CD14-positive monocyte (primary cell): ENCODE measurements around the gene VDAC2. TPM values are rescaled to one million over a fixed set of nuclear protein-coding genes. Genes with fewer than 3 reads are reported as not detected.

ENCODE experiments used
- DNase-seq, 3 donors: peaks; one replicate each; pipeline ENCODE4 v3.0.0-alpha.2; 2011 to 2022
- H2AFZ ChIP-seq: 2 replicates; pipeline ENCODE4 v1.6.0; 2012; ENCODE audit warnings: mild to moderate bottlenecking, low read depth, low read length, inconsistent platforms; ENCODE audit not compliant: insufficient read depth, poor library complexity, severe bottlenecking
- H3K27ac ChIP-seq, 2 donors: 1 replicate in 1 of 2; 2 replicates in 1 of 2; pipeline ENCODE4 v1.5.1; 2012 to 2013; ENCODE audit warnings: low read length in 2 of 2, control low read depth in 1 of 2, inconsistent platforms in 1 of 2, low read depth in 1 of 2, mild to moderate bottlenecking in 1 of 2
- H3K27me3 ChIP-seq, 2 donors: one replicate each; pipeline versions ENCODE4 v1.6.0 to v1.6.1; 2011 to 2013; ENCODE audit warnings: low read length in 2 of 2; ENCODE audit not compliant: control insufficient read depth in 2 of 2, insufficient read depth in 2 of 2
- H3K36me3 ChIP-seq, 2 donors: replicated peaks in 1 of 2; 1 replicate in 1 of 2; 2 replicates in 1 of 2; pipeline versions ENCODE4 v1.5.1 to v1.6.1; 2012 to 2013; ENCODE audit warnings: low read length in 2 of 2, control low read depth in 1 of 2, inconsistent platforms in 1 of 2, mild to moderate bottlenecking in 1 of 2; ENCODE audit not compliant: insufficient read depth in 2 of 2, control insufficient read depth in 1 of 2
- H3K4me1 ChIP-seq, 2 donors: 1 replicate in 1 of 2; 2 replicates in 1 of 2; pipeline versions ENCODE4 v1.5.1 to v1.6.1; 2012 to 2013; ENCODE audit warnings: low read length in 2 of 2, control low read depth in 1 of 2, inconsistent platforms in 1 of 2, mild to moderate bottlenecking in 1 of 2, moderate library complexity in 1 of 2; ENCODE audit not compliant: insufficient read depth in 2 of 2, control insufficient read depth in 1 of 2
- H3K4me2 ChIP-seq: replicated peaks from 2 replicates; pipeline ENCODE3; 2012; ENCODE audit warnings: low read length, moderate library complexity, mild to moderate bottlenecking; ENCODE audit not compliant: poor library complexity, severe bottlenecking; ENCODE audit errors: extremely low read depth
- H3K4me3 ChIP-seq, 3 experiments: fragments of 200-600 bp in 1 of 3; sonication (generic) in 1 of 3; replicated peaks in 1 of 3; 1 replicate in 2 of 3; 2 replicates in 1 of 3; pipeline ENCODE4 v1.5.1; 2011 to 2013; ENCODE audit warnings: low read length in 3 of 3, mild to moderate bottlenecking in 3 of 3, control low read depth in 2 of 3, low read depth in 2 of 3, inconsistent platforms in 1 of 3, moderate library complexity in 1 of 3
- H3K79me2 ChIP-seq: 2 replicates; pipeline ENCODE4 v1.6.0; 2012; ENCODE audit warnings: mild to moderate bottlenecking, control low read depth, inconsistent platforms, low read length, moderate library complexity; ENCODE audit not compliant: insufficient read depth
- H3K9ac ChIP-seq: 2 replicates; pipeline ENCODE4 v1.6.0; 2017; ENCODE audit warnings: low read length, mild to moderate bottlenecking; ENCODE audit not compliant: insufficient read depth, poor library complexity, severe bottlenecking
- H3K9me3 ChIP-seq, 2 donors: replicated peaks in 1 of 2; 1 replicate in 1 of 2; 2 replicates in 1 of 2; pipeline versions ENCODE4 v1.5.1 to v1.6.1; 2012 to 2013; ENCODE audit warnings: low read length in 2 of 2, control low read depth in 1 of 2; ENCODE audit not compliant: control insufficient read depth in 1 of 2, insufficient read depth in 1 of 2
- H4K20me1 ChIP-seq: 2 replicates; pipeline ENCODE4 v1.6.0; 2012; ENCODE audit warnings: mild to moderate bottlenecking, low read length, control low read depth, moderate library complexity; ENCODE audit not compliant: insufficient read depth
- H3K27ac Mint-ChIP-seq, 7 donors: one replicate each; pipeline ENCODE4 v1.8.0; 2020; ENCODE audit warnings: mild to moderate bottlenecking in 7 of 7, mixed read lengths in 7 of 7, moderate library complexity in 6 of 7, inconsistent platforms in 2 of 7
- H3K27me3 Mint-ChIP-seq, 3 donors: one replicate each; pipeline ENCODE4 v1.8.0; 2021 to 2022; ENCODE audit warnings: low read depth in 3 of 3, mild to moderate bottlenecking in 3 of 3, mixed read lengths in 3 of 3, moderate library complexity in 3 of 3, inconsistent platforms in 1 of 3
- H3K36me3 Mint-ChIP-seq, 2 donors: one replicate each; pipeline ENCODE4 v1.8.0; 2020; ENCODE audit warnings: mixed read lengths in 2 of 2, inconsistent platforms in 1 of 2, mild to moderate bottlenecking in 1 of 2
- H3K4me1 Mint-ChIP-seq: one replicate; pipeline ENCODE4 v1.8.0; 2020; ENCODE audit warnings: mild to moderate bottlenecking, mixed read lengths
- H3K4me3 Mint-ChIP-seq, 2 donors: one replicate each; pipeline ENCODE4 v1.8.0; 2020; ENCODE audit warnings: mild to moderate bottlenecking in 2 of 2, mixed read lengths in 2 of 2, moderate library complexity in 1 of 2
- H3K9me3 Mint-ChIP-seq, 7 donors: one replicate each; pipeline ENCODE4 v1.8.0; 2020 to 2022; ENCODE audit warnings: mixed read lengths in 7 of 7, mild to moderate bottlenecking in 6 of 7, moderate library complexity in 6 of 7, inconsistent platforms in 2 of 7
- CTCF ChIP-seq: fragments of 200-600 bp; IDR thresholded peaks from one replicate; pipeline ENCODE4 v1.8.0; 2022; ENCODE audit warnings: antibody characterized with exemption, mild to moderate bottlenecking
- WGBS: methylation state at CpG from one replicate; pipeline ENCODE4 v1.1.5; 2013; ENCODE audit warnings: missing lambda C conversion rate; ENCODE audit not compliant: insufficient coverage; 5-methylcytosine and 5-hydroxymethylcytosine counted together
- intact Hi-C, 2 donors: fragments of 100-400 bp; cut with micrococcal nuclease; formaldehyde crosslinking; loops; one replicate each; pipeline versions ENCODE4 v1.15.0 to v1.15.1; 2023
- polyA plus RNA-seq, 3 donors: library from polyadenylated mRNA; depleted of rRNA in 1 of 3; unstranded in 2 of 3; stranded (reverse) in 1 of 3; fragments of 300-500 nt in 2 of 3; fragments of >200 nt in 1 of 3; fragmentation: Illumina TruSeq in 2 of 3; gene quantifications; 1 replicate in 2 of 3; 2 replicates in 1 of 3; pipeline ENCODE4 v1.2.3, GENCODE V29; 2012 to 2021
- small RNA-seq: library from RNA; depleted of rRNA; stranded (forward); fragments of <200 nt; gene quantifications from one replicate; pipeline ENCODE3, GENCODE V24; 2012; ENCODE audit warnings: low read depth; ENCODE audit not compliant: insufficient read length

VDAC2 gene
- polyA plus RNA-seq, 3 donors = 71.2 to 154 (median 139) TPM

- Histone ChIP-seq H3K36me3 (no peaks in the 10 kb centered on the region), H3K4me2 (peak overlapping the region; percentile 43), H3K79me2 (no peaks in the 10 kb centered on the region), H3K27ac (no peak overlapping the region), H3K9me3 (no peaks in the 10 kb centered on the region), H3K4me1 (peaks cover 9 to 10% of the 10 kb centered on the region in 2 donors), H3K9ac (peak overlapping the region; percentile 23), H4K20me1 (no peaks in the 10 kb centered on the region), H3K27me3 (no peaks in the 10 kb centered on the region), H3K4me3 (peak overlapping the region in 1 of 3 experiments; percentile 16), H2AFZ (peak overlapping the region; percentile 71)
- Mint-ChIP-seq H3K27me3 (peaks cover 1 to 23% (median 17%) of the 10 kb centered on the region in 3 donors), H3K9me3 (peaks cover 0 to 5% (median 0%) of the 10 kb centered on the region in 7 donors), H3K27ac (no peak overlapping the region), H3K36me3 (no peaks in the 10 kb centered on the region), H3K4me1 (peaks cover 11% of the 10 kb centered on the region), H3K4me3 (peak overlapping the region; percentile 75 to 82)
- intact Hi-C loops = no loop called here
- WGBS = 65% methylated on average over 31 of the region's 46 CpGs
- DNase-seq = no peak
- no peak for TF ChIP-seq CTCF
Measured at GRCh38 chr10:75276069-75276872, 65.7 kb downstream of the VDAC2 start.

GRCh38 chr10:75280236-75280635, 69.6 kb downstream of the VDAC2 start:
- H3K36me3 ChIP-seq = no peaks in the 10 kb centered on the region
- no peak overlapping the region for H3K4me2 ChIP-seq
- Mint-ChIP-seq H3K36me3 (no peaks in the 10 kb centered on the region), H3K27ac (no peak overlapping the region), H3K4me1 (peaks cover 18% of the 10 kb centered on the region), H3K4me3 (no peak overlapping the region), H3K9me3 (peaks cover 0 to 5% (median 0%) of the 10 kb centered on the region in 7 donors), H3K27me3 (peaks cover 16 to 41% (median 31%) of the 10 kb centered on the region in 3 donors)
- no peak for DNase-seq
- no peak overlapping the region for H3K4me3 ChIP-seq
- TF ChIP-seq CTCF = no peak
- no peaks in the 10 kb centered on the region for H3K9me3 ChIP-seq
- intact Hi-C loops = no loop called here
- no peak overlapping the region for H2AFZ ChIP-seq
- WGBS = no CpG with 5 or more reads among the region's 2 CpGs
- no peaks in the 10 kb centered on the region for H3K79me2 ChIP-seq
- H4K20me1 ChIP-seq = no peaks in the 10 kb centered on the region
- H3K4me1 ChIP-seq = peaks cover 9 to 10% of the 10 kb centered on the region in 2 donors
- no peak overlapping the region for H3K27ac ChIP-seq
- no peak overlapping the region for H3K9ac ChIP-seq
- H3K27me3 ChIP-seq = peaks cover 3 to 12% of the 10 kb centered on the region in 2 donors

Small RNA genes lying within 50 kb of the gene (small RNA-seq; reads per million reads assigned to genes)
- gene HMGA1P5 = not detected
- not detected for gene RPL39P25

Other genes with a start within 250 kb of the VDAC2 start
- gene SAMD8, start 99.1 kb upstream of the VDAC2 start, polyA plus RNA-seq = 10 to 100 TPM; 13.0 to 18.8 (median 13.7) TPM
- gene COMTD1, start 25.2 kb downstream of the VDAC2 start, polyA plus RNA-seq = 10 to 100 TPM; 15.6 to 16.5 (median 16.1) TPM
- 1 to 10 TPM in 2 of 3 donors, under 1 TPM in 1; 0.65 to 7.2 (median 1.3) TPM for gene ZNF503, start 191.0 kb downstream of the VDAC2 start, polyA plus RNA-seq
- 10 to 100 TPM; 39.8 to 59.6 (median 56.4) TPM for gene LRMDA, start 220.8 kb downstream of the VDAC2 start, polyA plus RNA-seq